KOPT-K1 (cell line): Measurements from ENCODE around the gene LRFN4.
"Not testable (repeated sequence)": the region's sequence is repeated elsewhere in the genome, so short reads cannot be mapped to it uniquely, and the experiment has no call there.

ENCODE experiments used
- H3K27ac ChIP-seq: fragments of 200-600 bp; sonication (generic); 2 replicates; pipeline ENCODE4 v1.5.1; 2016; ENCODE audit warnings: antibody characterized with exemption, mild to moderate bottlenecking, low read depth, low read length; ENCODE audit not compliant: poor library complexity, severe bottlenecking
- H3K36me3 ChIP-seq: fragments of 200-600 bp; sonication (generic); 2 replicates; pipeline ENCODE4 v1.5.1; 2017; ENCODE audit warnings: antibody characterized with exemption, mild to moderate bottlenecking, low read length, moderate library complexity; ENCODE audit not compliant: insufficient read depth
- H3K9me3 ChIP-seq: fragments of 200-600 bp; sonication (generic); 2 replicates; pipeline ENCODE4 v1.5.1; 2017; ENCODE audit warnings: antibody characterized with exemption, low read length, mild to moderate bottlenecking; ENCODE audit not compliant: insufficient read depth, poor library complexity, severe bottlenecking

The LRFN4 gene

DNA sequence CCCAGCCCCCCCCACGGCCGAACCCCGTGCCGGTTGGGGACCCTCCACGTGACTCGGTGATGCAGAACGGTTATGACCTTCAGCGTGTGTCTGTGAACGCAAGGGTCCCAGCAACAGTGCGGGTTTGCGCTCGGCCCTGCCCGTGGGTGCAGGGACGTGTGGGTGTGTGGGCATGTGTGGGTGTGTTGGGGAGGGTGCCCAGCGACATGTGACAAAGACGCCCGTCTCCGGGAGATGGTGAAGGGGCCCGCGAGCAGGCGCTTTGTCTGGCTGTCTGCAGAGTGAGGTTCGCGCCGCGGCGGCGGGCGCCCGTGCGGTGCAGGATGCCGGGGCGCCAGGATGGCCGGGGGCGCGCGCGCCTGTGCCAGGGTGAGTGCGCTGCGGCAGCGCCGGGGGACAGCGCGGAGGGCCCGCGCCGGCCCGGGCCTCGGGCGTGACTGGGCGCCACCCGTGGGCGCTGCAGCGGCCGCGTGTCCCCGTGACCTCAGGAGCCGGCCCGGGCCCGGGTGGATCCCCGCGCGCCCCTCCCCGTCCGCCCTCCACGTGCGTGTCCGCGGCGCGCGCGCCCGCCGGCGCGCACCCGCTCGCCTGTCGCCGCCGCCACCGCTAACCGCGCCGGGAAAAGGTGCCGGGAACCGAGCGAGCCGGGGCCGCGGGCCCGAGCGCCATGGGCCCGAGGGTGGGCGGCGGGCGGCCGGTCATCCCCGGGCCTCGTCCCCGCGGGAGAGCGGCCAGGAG lies at the start of gene LRFN4:
Gene LRFN4 (plus strand): TSS at position 569 of the 738 bp plus-strand sequence. CDS start 681 bp downstream, outside the sequence.
- Histone ChIP-seq H3K36me3 (peaks cover 19% of the 10 kb centered on the region), H3K9me3 (no peaks in the 10 kb centered on the region), H3K27ac (peak within 1 kb of the TSS; percentile 83)

DNA sequence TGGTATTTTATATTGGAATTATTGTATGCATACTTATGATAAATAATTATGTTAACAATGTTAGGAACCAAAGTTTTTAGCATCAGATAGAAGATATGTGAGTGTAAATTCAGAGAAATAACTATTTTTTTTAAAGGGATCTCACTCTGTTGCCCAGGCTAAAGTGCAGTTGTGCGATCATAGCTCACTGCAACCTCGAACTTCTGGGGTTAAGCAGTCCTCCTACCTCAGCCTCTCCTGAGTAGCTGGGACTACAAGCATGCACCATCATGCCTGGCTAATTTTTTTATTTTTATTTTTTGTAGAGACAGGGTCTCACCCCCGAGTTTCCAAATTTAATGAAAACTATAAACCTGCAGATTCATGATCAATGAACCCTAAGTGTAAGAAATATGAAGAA lies 47.3 kb upstream of the LRFN4 start:
- 0 out of 2 replicates have a peak, but pooled peaks cover 3% of the 10 kb centered on the region for H3K36me3 ChIP-seq
- H3K9me3 ChIP-seq, result no peaks in the 10 kb centered on the region
- no peak overlapping the region for H3K27ac ChIP-seq

DNA sequence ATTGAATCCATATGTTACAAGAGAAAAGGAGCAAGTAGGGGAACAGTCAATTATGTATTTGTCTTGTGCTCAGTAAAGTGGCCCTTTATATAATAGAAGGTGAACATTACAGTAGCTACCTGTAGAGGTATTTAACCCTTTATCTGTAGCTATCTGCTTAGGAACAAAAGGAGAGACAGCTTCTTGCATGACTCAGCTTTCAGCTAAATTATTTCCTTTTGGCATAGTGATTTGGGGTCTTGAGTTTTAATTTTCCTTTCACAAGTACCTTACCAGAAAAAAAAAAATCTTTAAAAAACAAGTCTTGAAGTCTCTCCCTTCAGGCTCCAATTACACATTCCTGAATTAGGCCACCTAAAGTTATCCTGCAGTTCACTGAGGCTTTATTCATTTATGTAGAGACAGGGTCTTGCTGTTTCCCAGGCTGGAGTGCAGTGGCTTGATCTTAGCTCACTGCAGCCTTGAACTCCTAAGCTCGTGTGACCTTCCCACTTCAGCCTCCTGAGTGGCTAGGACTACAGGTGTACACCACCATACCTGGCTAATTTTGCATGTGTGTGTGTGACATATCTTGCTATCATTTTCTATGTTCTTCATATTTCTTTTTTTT lies 46.2 kb upstream of the LRFN4 start:
- Histone ChIP-seq H3K9me3 (no peaks in the 10 kb centered on the region), H3K27ac (no peak overlapping the region), H3K36me3 (0 out of 2 replicates have a peak, but pooled peaks cover 3% of the 10 kb centered on the region)

DNA sequence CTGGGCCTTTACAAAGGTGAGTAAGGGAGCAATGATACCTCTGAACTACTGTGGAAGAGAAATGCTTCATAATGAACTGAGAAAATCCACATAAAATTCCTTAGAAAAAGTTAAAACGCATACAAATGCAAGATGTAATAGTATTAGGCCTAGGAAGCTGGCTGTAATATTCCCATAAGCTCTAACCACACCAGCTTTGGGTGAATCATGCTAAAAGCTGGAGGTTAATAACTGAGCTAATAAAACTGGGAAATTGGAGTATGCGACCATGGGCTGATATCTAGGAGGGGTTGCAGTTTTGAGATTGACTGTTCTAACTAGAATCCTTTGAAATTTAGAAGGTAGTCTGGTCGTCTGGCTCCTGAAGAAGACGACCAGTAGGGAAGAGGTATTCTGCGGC lies 42.2 kb upstream of the LRFN4 start:
- no peak overlapping the region for H3K27ac ChIP-seq
- no peaks in the 10 kb centered on the region for H3K9me3 ChIP-seq
- no peaks in the 10 kb centered on the region for H3K36me3 ChIP-seq

DNA sequence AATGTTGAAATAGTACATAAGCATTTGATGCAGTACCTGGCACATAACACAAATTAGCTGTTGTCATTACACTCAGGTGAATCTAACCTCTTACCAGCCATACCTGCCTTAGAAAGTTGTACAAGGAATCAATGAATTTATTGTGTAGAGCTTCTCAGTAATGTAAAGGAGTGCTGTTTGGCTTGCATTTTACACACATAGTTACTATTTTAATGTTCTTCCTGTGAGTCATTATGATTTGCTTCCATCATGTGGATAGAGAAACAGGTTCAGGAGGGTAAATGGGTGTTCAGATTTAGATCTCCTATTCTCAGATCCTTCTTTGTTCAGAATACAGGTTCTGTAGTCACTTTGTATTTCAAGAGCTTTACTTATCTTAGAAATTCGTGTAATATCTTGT lies 41.2 kb upstream of the LRFN4 start:
- Histone ChIP-seq H3K9me3 (no peaks in the 10 kb centered on the region), H3K27ac (no peak overlapping the region), H3K36me3 (no peaks in the 10 kb centered on the region)

DNA sequence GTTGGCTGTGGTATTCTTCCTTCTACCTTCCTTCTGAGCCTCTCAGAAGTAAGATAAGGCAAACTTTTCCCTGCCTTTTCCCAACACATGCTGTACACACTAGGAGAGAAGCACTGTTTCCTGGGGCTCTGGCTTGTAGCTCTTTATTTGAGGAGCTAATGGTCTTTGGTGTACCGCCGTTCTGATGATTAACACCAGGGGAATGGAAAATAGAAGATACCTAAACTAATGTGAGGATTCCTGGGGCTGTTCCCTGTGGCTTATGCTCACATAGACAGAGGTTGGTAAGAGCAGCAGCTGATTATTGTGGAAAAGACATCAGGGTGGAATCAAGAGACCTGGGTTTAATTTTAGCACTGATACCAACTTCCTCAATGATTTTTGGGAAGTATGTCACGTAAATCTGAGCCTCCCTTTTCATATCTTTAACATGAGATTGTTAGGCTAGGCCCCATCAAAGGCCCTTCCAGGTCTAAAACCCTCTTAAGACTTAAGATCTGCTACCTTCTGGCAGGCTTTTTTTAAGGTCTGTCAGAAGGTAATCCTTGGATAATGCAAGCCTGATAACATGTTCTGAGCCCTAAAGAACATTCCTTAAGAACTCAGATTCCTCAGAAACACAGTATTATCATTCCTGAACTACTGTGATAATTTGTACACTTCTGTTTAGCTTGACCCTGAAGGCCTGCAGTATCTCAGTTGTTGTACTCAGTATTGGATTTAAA lies 38.5 kb upstream of the LRFN4 start:
- Histone ChIP-seq H3K27ac (no peak overlapping the region), H3K9me3 (no peaks in the 10 kb centered on the region)

DNA sequence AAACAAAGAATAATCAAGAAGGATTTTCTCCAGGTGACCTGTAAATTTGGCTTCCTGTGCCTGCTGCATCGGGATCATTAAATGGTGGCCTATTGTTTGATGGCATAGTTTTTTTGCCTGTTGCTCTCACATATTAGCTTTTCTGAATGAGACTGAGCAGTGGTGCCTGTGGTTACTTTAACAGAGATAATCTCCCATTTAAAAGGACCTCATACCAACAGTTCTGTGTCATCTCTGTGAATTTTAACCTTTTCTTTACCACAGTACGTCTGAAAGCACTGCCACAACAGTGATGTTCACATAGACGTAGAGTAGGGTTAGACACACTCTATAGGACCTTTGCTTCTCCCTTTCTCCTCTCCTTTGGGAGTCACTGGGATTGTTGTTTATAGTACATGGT lies 36.5 kb upstream of the LRFN4 start:
- Histone ChIP-seq H3K9me3 (no peaks in the 10 kb centered on the region), H3K27ac (no peak overlapping the region), H3K36me3 (no peaks in the 10 kb centered on the region; the same call in 1 of the 2 replicates)

More for the DNA sequence above, 38.5 kb upstream of the LRFN4 start:
- H3K36me3 ChIP-seq, result no peaks in the 10 kb centered on the region; the same call in 1 of the 2 replicates

DNA sequence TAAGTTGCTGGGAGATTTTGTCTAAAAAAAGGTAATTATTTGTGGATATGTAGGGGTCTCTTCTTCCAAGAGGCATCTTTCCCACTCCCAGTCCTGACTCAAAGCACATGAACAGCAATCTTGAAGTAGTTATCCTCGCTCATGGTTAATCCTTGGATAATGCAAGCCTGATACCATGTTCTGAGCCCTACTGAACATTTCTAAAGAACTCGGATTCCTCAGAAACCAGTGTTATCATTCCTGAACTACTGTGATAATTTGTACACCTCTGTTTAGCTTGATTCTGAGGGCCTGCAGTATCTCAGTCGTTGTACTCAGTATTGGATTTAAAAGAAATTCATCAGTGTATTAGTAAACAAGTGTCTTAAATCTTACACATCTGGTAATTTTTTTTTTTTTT lies 36.0 kb upstream of the LRFN4 start:
- no peak overlapping the region for H3K27ac ChIP-seq
- H3K9me3 ChIP-seq, result no peaks in the 10 kb centered on the region
- H3K36me3 ChIP-seq, result no peaks in the 10 kb centered on the region; the same call in 1 of the 2 replicates

DNA sequence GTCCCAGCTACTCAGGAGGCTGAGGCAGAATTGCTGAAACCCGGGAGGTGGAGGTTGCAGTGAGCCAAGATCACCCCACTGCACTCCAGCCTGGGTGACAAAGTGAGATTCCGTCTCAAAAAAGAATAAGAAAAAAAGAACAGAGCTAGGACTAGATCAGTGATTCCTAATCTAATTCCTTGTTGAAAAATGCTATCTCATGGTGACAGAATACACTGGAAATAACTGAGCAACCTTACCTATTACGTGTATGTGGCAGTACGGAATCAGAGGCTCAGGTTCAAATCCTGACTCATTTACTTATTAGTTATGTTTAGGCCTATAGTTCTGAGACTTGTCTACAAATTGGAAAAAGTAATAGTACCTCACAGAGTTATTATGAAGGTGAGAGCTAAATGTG lies 33.2 kb upstream of the LRFN4 start:
- no peak overlapping the region for H3K27ac ChIP-seq
- H3K9me3 ChIP-seq, result no peaks in the 10 kb centered on the region
- peaks cover 8% of the 10 kb centered on the region; the same call in 1 of the 2 replicates for H3K36me3 ChIP-seq

DNA sequence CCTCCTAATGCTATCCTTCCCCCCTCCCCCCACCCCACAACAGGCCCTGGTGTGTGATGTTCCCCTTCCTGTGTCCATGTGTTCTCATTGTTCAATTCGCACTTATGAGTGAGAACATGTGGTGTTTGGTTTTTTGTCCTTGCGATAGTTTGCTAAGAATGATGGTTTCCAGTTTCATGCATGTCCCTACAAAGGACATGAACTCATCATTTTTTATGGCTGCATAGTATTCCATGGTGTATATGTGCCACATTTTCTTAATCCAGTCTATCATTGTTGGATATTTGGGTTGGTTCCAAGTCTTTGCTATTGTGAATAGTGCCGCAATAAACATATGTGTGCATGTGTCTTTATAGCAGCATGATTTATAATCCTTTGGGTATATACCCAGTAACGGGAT lies 32.3 kb upstream of the LRFN4 start:
- H3K27ac ChIP-seq, H3K9me3 ChIP-seq: not testable (repeated sequence)
- H3K36me3 ChIP-seq, result peaks cover 14% of the 10 kb centered on the region; the same call in 1 of the 2 replicates

DNA sequence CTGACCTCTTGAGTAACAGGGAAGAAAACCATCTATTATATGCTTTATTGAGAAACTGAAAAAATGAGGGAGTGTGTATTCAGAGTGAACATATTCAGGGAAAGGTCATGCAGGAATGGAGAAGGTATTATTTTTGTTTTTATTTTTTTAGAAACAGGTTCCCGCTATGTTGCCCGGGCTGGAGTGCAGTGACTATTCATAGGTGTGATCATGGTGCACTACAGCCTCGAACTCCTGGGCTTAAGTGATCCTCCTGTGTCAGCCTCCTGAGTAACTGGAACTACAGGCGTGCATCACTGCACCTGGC lies 22.4 kb upstream of the LRFN4 start:
- no peaks in the 10 kb centered on the region for H3K9me3 ChIP-seq
- H3K36me3 ChIP-seq, result peaks cover 29% of the 10 kb centered on the region
- no peak overlapping the region for H3K27ac ChIP-seq

DNA sequence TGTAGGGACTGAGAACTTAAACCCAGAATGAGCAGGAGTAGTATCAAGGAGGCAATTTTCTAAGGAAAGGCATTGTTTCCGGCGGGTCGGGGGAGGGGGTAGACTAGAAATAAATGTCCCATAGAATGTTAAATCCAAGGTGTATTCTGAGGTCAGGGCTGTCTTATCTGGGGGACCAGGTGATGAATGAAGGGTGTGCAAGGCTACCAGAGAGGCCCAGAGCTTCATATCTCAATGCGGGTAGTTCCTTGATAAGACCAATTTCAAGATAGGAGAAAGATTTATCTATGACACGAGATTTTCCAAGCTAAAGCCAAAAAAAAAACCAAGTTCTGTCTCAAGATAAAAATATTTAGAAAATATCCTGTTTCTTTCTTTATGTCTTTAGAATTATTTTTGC lies 21.9 kb upstream of the LRFN4 start:
- no peak overlapping the region for H3K27ac ChIP-seq

DNA sequence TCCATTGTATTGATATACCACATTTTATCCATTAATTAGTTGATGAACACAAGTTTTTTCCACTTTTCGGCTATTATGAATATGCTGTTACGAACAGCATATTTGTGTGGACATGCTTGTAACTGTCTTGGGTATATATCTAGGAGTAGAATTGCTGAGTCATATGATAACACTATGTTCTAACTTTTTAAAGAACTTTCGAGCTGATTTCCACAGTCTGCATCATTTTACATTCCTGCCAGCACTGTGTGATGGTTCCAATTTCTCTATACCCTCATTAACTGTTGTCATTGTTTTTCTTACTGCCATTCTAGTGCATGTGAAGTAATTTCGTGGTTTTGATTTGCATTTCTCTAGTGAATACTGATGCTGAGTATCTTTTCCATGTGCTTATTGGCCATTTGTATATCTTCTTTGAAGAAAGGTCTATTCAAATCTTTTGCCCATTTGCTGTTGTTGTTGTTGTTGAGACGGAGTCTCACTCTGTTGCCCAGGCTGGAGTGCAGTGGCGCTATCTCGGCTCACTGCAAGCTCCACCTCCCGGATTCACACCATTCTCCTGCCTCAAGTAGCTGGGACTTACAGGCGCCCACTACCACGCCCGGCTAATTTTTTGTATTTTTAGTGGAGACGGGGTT lies 21.0 kb upstream of the LRFN4 start:
- Histone ChIP-seq H3K9me3 (no peaks in the 10 kb centered on the region), H3K27ac (no peak overlapping the region), H3K36me3 (peaks cover 38% of the 10 kb centered on the region)

More for the DNA sequence above, 21.9 kb upstream of the LRFN4 start:
- no peaks in the 10 kb centered on the region for H3K9me3 ChIP-seq
- peaks cover 33% of the 10 kb centered on the region for H3K36me3 ChIP-seq

DNA sequence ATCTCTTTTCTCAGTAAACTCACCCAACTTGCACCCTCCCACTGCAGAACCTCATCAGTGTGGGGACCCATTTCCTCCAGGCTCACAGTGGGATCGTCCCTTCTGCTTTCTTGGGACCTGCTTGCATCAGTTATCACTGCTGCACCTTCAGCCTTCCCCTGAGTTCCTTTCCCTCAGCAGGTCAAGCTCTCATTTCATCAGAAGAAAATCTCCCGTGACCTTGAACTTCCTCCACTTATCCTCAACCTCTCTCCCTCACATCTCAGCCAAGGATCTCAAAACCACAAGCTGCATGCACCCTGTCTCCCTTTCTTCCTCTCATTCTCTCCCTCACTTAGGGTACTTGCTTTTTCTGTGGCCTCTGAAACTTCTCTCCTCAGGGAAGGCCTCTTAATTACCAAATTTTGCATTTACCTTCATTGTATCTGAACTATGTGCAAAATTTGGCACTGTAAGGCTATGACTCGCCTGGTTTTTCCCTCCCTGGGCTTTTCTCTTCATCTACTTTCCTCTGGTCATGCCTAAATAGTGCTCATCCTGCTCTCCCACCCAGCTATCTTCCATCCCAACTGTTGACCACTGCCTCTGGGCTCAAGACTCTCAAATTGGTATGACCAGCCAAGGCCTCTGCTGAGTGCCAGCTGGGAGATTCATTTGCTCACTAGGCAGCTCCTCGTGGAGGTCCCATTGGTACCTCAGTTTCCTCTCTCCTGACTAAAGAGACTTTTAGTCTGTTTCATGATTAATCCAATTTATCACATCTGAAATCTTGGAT lies 16.4 kb upstream of the LRFN4 start:
- Histone ChIP-seq H3K36me3 (peaks cover 41% of the 10 kb centered on the region), H3K27ac (peak overlapping the region; percentile 20)

More for the DNA sequence above, 16.4 kb upstream of the LRFN4 start:
- H3K9me3 ChIP-seq, result no peaks in the 10 kb centered on the region
